Spleen (tissue), 7 donors: Measurements from ENCODE around the gene PTPDC1.

Experiments used
- CTCF ChIP-seq, 11 experiments: fragments of 200-600 bp in 7 of 11; fragments of 450-650 bp in 4 of 11; sonication (generic) in 4 of 11; IDR thresholded peaks in 8 of 11; conservative IDR thresholded peaks in 3 of 11; 1 replicate in 7 of 11; 2 replicates in 4 of 11; pipeline versions ENCODE4 v1.4.0 to v1.8.0; 2016 to 2021; ENCODE audit warnings: antibody characterized with exemption in 11 of 11, inconsistent platforms in 4 of 11, mild to moderate bottlenecking in 1 of 11
- POLR2A ChIP-seq, 3 donors: fragments of 450-650 bp; IDR thresholded peaks; one replicate each; pipeline ENCODE4 v1.5.1; 2017; ENCODE audit warnings: antibody characterized with exemption in 3 of 3, mild to moderate bottlenecking in 1 of 3
- POLR2AphosphoS5 ChIP-seq, 3 donors: sonication (generic); formaldehyde crosslinking; IDR thresholded peaks; one replicate each; pipeline ENCODE4 v1.5.1; 2017; ENCODE audit warnings: antibody characterized with exemption in 3 of 3
- donor health status: DM: no; HTN: no; CAD: no; lungs with moderate emphysema.
- donor health status: DM: no; HTN: no; CAD: no.
- donor health status: DM: no; HTN: no; CAD: no.

DNA sequence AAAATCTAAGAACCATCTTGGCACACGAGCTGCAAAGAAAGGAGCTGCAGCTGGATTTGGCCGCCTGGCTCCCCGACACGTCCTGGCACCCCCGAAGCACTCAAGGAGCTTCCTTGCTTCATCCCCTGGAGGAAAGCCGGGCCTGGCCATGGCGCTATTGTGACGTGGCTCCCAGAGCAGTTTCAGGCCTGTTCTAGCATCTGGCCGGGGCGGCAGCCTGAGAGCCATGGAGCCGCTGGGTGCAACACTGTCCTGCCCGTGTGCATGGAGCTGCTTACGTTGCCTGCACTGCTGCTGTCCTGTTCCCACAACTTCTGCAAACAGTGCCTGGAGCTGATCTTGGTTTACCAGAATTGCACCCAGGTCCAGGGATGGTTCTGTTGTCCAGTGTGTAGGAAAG, 63.5 kb downstream of the PTPDC1 start:
- TF ChIP-seq CTCF (IDR thresholded peaks at IDR 0.05 in 8 of 11, conservative IDR thresholded peaks at IDR 0.05 in 3 of 11), result no peak
- no peak for TF ChIP-seq POLR2A (IDR thresholded peaks at IDR 0.05)
- no peak for TF ChIP-seq POLR2AphosphoS5 (IDR thresholded peaks at IDR 0.05)
